RPMI7951 (cell line): ENCODE measurements around the gene SIPA1L2. TPM values are rescaled to one million over a fixed set of nuclear protein-coding genes. Genes with fewer than 3 reads are reported as not detected.
A peak's percentile ranks its signal among the peaks of the same experiment; 100 is the strongest.

Experiments used
- DNase-seq: peaks from one replicate; pipeline ENCODE4 v3.0.0-alpha.2; 2012; ENCODE audit warnings: low read depth
- total RNA-seq: library from RNA; depleted of rRNA; stranded (reverse); fragments of >200 nt; shearing (Covaris generic); gene quantifications from 2 replicates; pipeline ENCODE4 v1.2.3, GENCODE V29; 2014; rRNA removed

SIPA1L2 gene
- total RNA-seq: 12.9 and 21.0 TPM in 2 replicates

GRCh38 chr1:232630047-232630893 is at the start of gene SIPA1L2:
Gene SIPA1L2, minus strand, starts transcription at chr1:232630133. Its CDS starts 114,794 bp downstream, at chr1:232515339.
- peak; percentile 88 for DNase-seq

GRCh38 chr1:232678185-232678886 is 48.4 kb upstream of the SIPA1L2 start:
- peak; percentile 15 for DNase-seq

- DNase-seq: no peak
These were observed 46.4 kb upstream of the SIPA1L2 start for GRCh38 chr1:232676307-232676706.

- no peak for DNase-seq
These were observed 46.0 kb upstream of the SIPA1L2 start for GRCh38 chr1:232675898-232676297.

GRCh38 chr1:232675260-232675659 is 45.3 kb upstream of the SIPA1L2 start:
- DNase-seq: peak; percentile 22

- no peak for DNase-seq
These were observed 43.3 kb upstream of the SIPA1L2 start for GRCh38 chr1:232673256-232673655.

- no peak for DNase-seq
These were observed 40.2 kb upstream of the SIPA1L2 start for GRCh38 chr1:232669981-232670747.

- peak; percentile 26 for DNase-seq
These were observed 37.8 kb upstream of the SIPA1L2 start for GRCh38 chr1:232667778-232668165.

GRCh38 chr1:232667094-232667777 is 37.3 kb upstream of the SIPA1L2 start:
- no peak for DNase-seq

GRCh38 chr1:232664844-232665777 is 35.2 kb upstream of the SIPA1L2 start:
- no peak for DNase-seq

GRCh38 chr1:232662910-232663309 is 33.0 kb upstream of the SIPA1L2 start:
- peak; percentile 41 for DNase-seq

GRCh38 chr1:232658386-232658785 is 28.5 kb upstream of the SIPA1L2 start:
- no peak for DNase-seq

GRCh38 chr1:232657426-232658005 is 27.6 kb upstream of the SIPA1L2 start:
- no peak for DNase-seq

- no peak for DNase-seq
These were observed 25.8 kb upstream of the SIPA1L2 start for GRCh38 chr1:232655746-232656085.

GRCh38 chr1:232655028-232655745 is 25.3 kb upstream of the SIPA1L2 start:
- peak; percentile 79 for DNase-seq

GRCh38 chr1:232653789-232654188 is 23.9 kb upstream of the SIPA1L2 start:
- DNase-seq: no peak

- DNase-seq: no peak
These were observed 20.9 kb upstream of the SIPA1L2 start for GRCh38 chr1:232650845-232651244.

- no peak for DNase-seq
These were observed 20.5 kb upstream of the SIPA1L2 start for GRCh38 chr1:232650418-232650817.

GRCh38 chr1:232648316-232648715 is 18.4 kb upstream of the SIPA1L2 start:
- DNase-seq: peak; percentile 39

GRCh38 chr1:232644209-232644608 is 14.3 kb upstream of the SIPA1L2 start:
- no peak for DNase-seq
